ENCODE data around the gene ATP2B3. TPM values are rescaled to one million over a fixed set of nuclear protein-coding genes. Genes with fewer than 3 reads are reported as not detected.

ATP2B3 gene
- total and polyA plus RNA-seq, 2 of the 4 experiments (the other 2 are of a cell fraction), result under 0.01 to 0.03 TPM

- POLR2A ChIA-PET (ENCODE audit: unreplicated experiment), result no interaction called here
- in situ Hi-C loops (cut with MboI; ENCODE audit: low sequenced_read_pairs), result no loop called here
Measured at GRCh38 chrX:153602601-153603000, 85.2 kb downstream of the ATP2B3 start.

More at GRCh38 chrX:153602601-153603000, 85.2 kb downstream of the ATP2B3 start:
- Histone ChIP-seq H3K18ac (ENCODE audit: low read depth, low read length) (no peak overlapping the region), H3K9ac (ENCODE audit: low read depth, low read length) (no peak overlapping the region), H3K4me3 (ENCODE audit: insufficient read depth, low read depth, low read length) (no peak overlapping the region), H2AFZ (replicated peaks; ENCODE audit: low read length, poor library complexity) (no peak overlapping the region), H3K23ac (ENCODE audit: low read depth, low read length) (no peak overlapping the region), H3K36me3 (ENCODE audit: control insufficient read depth, insufficient read depth, low read length) (no peaks in the 10 kb centered on the region), H3K27me3 (ENCODE audit: control insufficient read depth, insufficient read depth, low read length) (no peaks in the 10 kb centered on the region; the same call in 1 of the 2 replicates), H3K9me1 (ENCODE audit: insufficient read depth, low read length) (no peaks in the 10 kb centered on the region), H3K56ac (ENCODE audit: extremely low read depth, insufficient read depth, low read length) (no peak overlapping the region), H3K4ac (ENCODE audit: low read depth, low read length) (no peak overlapping the region), H3K79me1 (ENCODE audit: low read depth in 1 of 2, low read length in 2 of 2) (peaks cover 6 to 8% of the 10 kb centered on the region in 2 experiments; a peak in 2 of 4 replicates), H3K4me2 (ENCODE audit: low read depth, low read length) (no peak overlapping the region), H2BK5ac (ENCODE audit: low read depth, low read length, poor library complexity, severe bottlenecking) (no peak overlapping the region), H4K91ac (ENCODE audit: insufficient read depth, low read depth, low read length) (no peak overlapping the region), H2BK120ac (ENCODE audit: low read depth, low read length) (no peak overlapping the region), H2BK20ac (ENCODE audit: low read depth, low read length) (no peak overlapping the region), H3K4me1 (ENCODE audit: control insufficient read depth, insufficient read depth, low read length) (0 out of 2 replicates have a peak, but pooled peaks cover 3% of the 10 kb centered on the region), H2AK5ac (ENCODE audit: low read depth, low read length) (no peak overlapping the region), H4K8ac (ENCODE audit: low read depth in 2 of 2, low read length in 2 of 2) (no peak overlapping the region), H3K27ac (ENCODE audit: insufficient read depth, low read length) (no peak overlapping the region), H4K5ac (ENCODE audit: low read depth, low read length) (no peak overlapping the region), H2BK15ac (ENCODE audit: low read depth, low read length) (no peak overlapping the region), H3K14ac (replicated peaks; ENCODE audit: low read depth, low read length) (no peak overlapping the region), H3K9me3 (ENCODE audit: control insufficient read depth, insufficient read depth, low read length) (no peaks in the 10 kb centered on the region; the same call in 1 of the 2 replicates), H4K20me1 (ENCODE audit: insufficient read depth, low read length) (peaks cover 8% of the 10 kb centered on the region; the same call in 1 of the 2 replicates), H2AK9ac (replicated peaks; ENCODE audit: low read depth, low read length, poor library complexity) (no peak overlapping the region)
- intact Hi-C loops (cut with micrococcal nuclease), result no loop called here
- BruUV-seq (replicated peaks), result no TSS peak
- TF ChIP-seq NFE2L2 (IDR thresholded peaks at IDR 0.05; ENCODE audit: low read depth, low read length) (no peak), RAD21 (IDR thresholded peaks at IDR 0.05; ENCODE audit: low read length) (no peak), MXI1 (IDR thresholded peaks at IDR 0.05; ENCODE audit: borderline replicate concordance, low read depth, low read length) (no peak), RFX5 (IDR thresholded peaks at IDR 0.05; ENCODE audit: low read depth, low read length) (no peak), FOS (IDR thresholded peaks at IDR 0.05; ENCODE audit: low read depth, low read length) (no peak), ELK1 (IDR thresholded peaks at IDR 0.05; ENCODE audit: borderline replicate concordance, low read depth, low read length) (no peak), RCOR1 (IDR thresholded peaks at IDR 0.05; ENCODE audit: insufficient replicate concordance, low read length) (no peak), CHD1 (IDR thresholded peaks at IDR 0.05; ENCODE audit: low read depth, low read length) (no peak), MAZ (IDR thresholded peaks at IDR 0.05; ENCODE audit: borderline replicate concordance, low read depth, low read length) (no peak), SMC3 (IDR thresholded peaks at IDR 0.05; ENCODE audit: low read depth, low read length) (no peak), POLR2A (IDR thresholded peaks at IDR 0.05; ENCODE audit: low read depth, low read length) (no peak), MAFK (IDR thresholded peaks at IDR 0.05; ENCODE audit: low read depth, low read length) (no peak), BHLHE40 (IDR thresholded peaks at IDR 0.05; ENCODE audit: low read depth, low read length) (no peak), CEBPB (IDR thresholded peaks at IDR 0.05; ENCODE audit: low read depth, low read length) (no peak)
- TF ChIP-seq, protein P1, sequence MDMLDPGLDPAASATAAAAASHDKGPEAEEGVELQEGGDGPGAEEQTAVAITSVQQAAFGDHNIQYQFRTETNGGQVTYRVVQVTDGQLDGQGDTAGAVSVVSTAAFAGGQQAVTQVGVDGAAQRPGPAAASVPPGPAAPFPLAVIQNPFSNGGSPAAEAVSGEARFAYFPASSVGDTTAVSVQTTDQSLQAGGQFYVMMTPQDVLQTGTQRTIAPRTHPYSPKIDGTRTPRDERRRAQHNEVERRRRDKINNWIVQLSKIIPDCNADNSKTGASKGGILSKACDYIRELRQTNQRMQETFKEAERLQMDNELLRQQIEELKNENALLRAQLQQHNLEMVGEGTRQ (IDR thresholded peaks at IDR 0.05; ENCODE audit: low read depth, low read length), result no peak
- TF ChIP-seq, protein P2, sequence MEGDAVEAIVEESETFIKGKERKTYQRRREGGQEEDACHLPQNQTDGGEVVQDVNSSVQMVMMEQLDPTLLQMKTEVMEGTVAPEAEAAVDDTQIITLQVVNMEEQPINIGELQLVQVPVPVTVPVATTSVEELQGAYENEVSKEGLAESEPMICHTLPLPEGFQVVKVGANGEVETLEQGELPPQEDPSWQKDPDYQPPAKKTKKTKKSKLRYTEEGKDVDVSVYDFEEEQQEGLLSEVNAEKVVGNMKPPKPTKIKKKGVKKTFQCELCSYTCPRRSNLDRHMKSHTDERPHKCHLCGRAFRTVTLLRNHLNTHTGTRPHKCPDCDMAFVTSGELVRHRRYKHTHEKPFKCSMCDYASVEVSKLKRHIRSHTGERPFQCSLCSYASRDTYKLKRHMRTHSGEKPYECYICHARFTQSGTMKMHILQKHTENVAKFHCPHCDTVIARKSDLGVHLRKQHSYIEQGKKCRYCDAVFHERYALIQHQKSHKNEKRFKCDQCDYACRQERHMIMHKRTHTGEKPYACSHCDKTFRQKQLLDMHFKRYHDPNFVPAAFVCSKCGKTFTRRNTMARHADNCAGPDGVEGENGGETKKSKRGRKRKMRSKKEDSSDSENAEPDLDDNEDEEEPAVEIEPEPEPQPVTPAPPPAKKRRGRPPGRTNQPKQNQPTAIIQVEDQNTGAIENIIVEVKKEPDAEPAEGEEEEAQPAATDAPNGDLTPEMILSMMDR (conservative IDR thresholded peaks at IDR 0.05; ENCODE audit: low read depth, low read length), result no peak
- DNase-seq, result no peak
- 80% methylated on average over 1 of the region's 3 CpGs; no CpG with 5 or more reads in 1 of the 2 experiments for WGBS, 2 experiments (ENCODE audit: extremely low coverage in 2 of 2, insufficient read length in 1 of 2)
- dilution Hi-C loops (cut with HindIII; ENCODE audit: low sequenced_read_pairs, unreplicated experiment), result no loop called here
- CTCF ChIA-PET, result no interaction called here
- ATAC-seq (ENCODE audit: low read depth), result no peak
